ENCODE results near the gene TNNT3. TPM values are rescaled to one million over a fixed set of nuclear protein-coding genes. Genes with fewer than 3 reads are reported as not detected.

TNNT3 gene
- total and polyA plus RNA-seq, 2 experiments from 2014 or later = not detected

- Histone ChIP-seq H3K9me3 (ENCODE audit: low read depth) (no peaks in the 10 kb centered on the region), H4K20me1 (ENCODE audit: insufficient read depth) (no peaks in the 10 kb centered on the region), H3K79me2 (ENCODE audit: insufficient read depth) (no peaks in the 10 kb centered on the region), H3K9ac (no peak overlapping the region), H3K27ac (no peak overlapping the region), H3F3A (ENCODE audit: insufficient read depth) (no peaks in the 10 kb centered on the region), H3K4me2 (ENCODE audit: unreplicated experiment) (no peak overlapping the region), H3K4me3 (no peak overlapping the region), H3K4me1 (ENCODE audit: insufficient read depth) (no peaks in the 10 kb centered on the region), H3K36me3 (ENCODE audit: low read depth) (no peaks in the 10 kb centered on the region), H3K9me2 (ENCODE audit: insufficient read depth) (no peaks in the 10 kb centered on the region), H3K27me3 (replicated peaks; ENCODE audit: insufficient read depth) (0 out of 2 replicates have a peak, but pooled peaks cover 4% of the 10 kb centered on the region), H2AFZ (no peak overlapping the region)
- TF ChIP-seq EZH2 (IDR thresholded peaks at IDR 0.05; ENCODE audit: insufficient read depth, poor library complexity, severe bottlenecking) = no peak
- TF ChIP-seq EZH2phosphoT487 (IDR thresholded peaks at IDR 0.05; ENCODE audit: insufficient read depth, low read depth) = no peak
- no peak for DNase-seq
- in situ Hi-C loops (cut with MboI) = no loop called here
- 58 to 63% methylated on average over 18 to 28 of the region's 28 CpGs for WGBS, 2 experiments (ENCODE audit: low coverage in 1 of 2, low lambda C conversion rate in 2 of 2, missing lambda C conversion rate in 2 of 2)
These were observed 7.7 kb downstream of the TNNT3 start for GRCh38 chr11:1927026-1927847.

GRCh38 chr11:1927848-1928469 lies 8.5 kb downstream of the TNNT3 start:
- Histone ChIP-seq H3K27me3 (replicated peaks; ENCODE audit: insufficient read depth) (0 out of 2 replicates have a peak, but pooled peaks cover 4% of the 10 kb centered on the region), H3K27ac (no peak overlapping the region), H3K9me2 (ENCODE audit: insufficient read depth) (no peaks in the 10 kb centered on the region), H4K20me1 (ENCODE audit: insufficient read depth) (no peaks in the 10 kb centered on the region), H3K4me3 (no peak overlapping the region), H3K4me2 (ENCODE audit: unreplicated experiment) (no peak overlapping the region), H3K36me3 (ENCODE audit: low read depth) (no peaks in the 10 kb centered on the region), H3K9ac (no peak overlapping the region), H3K79me2 (ENCODE audit: insufficient read depth) (no peaks in the 10 kb centered on the region), H3K4me1 (ENCODE audit: insufficient read depth) (no peaks in the 10 kb centered on the region), H3F3A (ENCODE audit: insufficient read depth) (no peaks in the 10 kb centered on the region), H3K9me3 (ENCODE audit: low read depth) (no peaks in the 10 kb centered on the region), H2AFZ (no peak overlapping the region)
- TF ChIP-seq EZH2 (IDR thresholded peaks at IDR 0.05; ENCODE audit: insufficient read depth, poor library complexity, severe bottlenecking) (no peak), EZH2phosphoT487 (IDR thresholded peaks at IDR 0.05; ENCODE audit: insufficient read depth, low read depth) (no peak)
- in situ Hi-C loops (cut with MboI) = no loop called here
- DNase-seq = no peak
- WGBS, 2 experiments (ENCODE audit: low coverage in 1 of 2, low lambda C conversion rate in 2 of 2, missing lambda C conversion rate in 2 of 2) = 70 to 75% methylated on average over 15 to 18 of the region's 20 CpGs

GRCh38 chr11:1928470-1928890 lies 9.0 kb downstream of the TNNT3 start:
- in situ Hi-C loops (cut with MboI) = no loop called here
- Histone ChIP-seq H3K9me2 (ENCODE audit: insufficient read depth) (no peaks in the 10 kb centered on the region), H3K4me3 (no peak overlapping the region), H3K27ac (no peak overlapping the region), H4K20me1 (ENCODE audit: insufficient read depth) (no peaks in the 10 kb centered on the region), H2AFZ (no peak overlapping the region), H3K4me2 (ENCODE audit: unreplicated experiment) (no peak overlapping the region), H3K9me3 (ENCODE audit: low read depth) (no peaks in the 10 kb centered on the region), H3F3A (ENCODE audit: insufficient read depth) (no peaks in the 10 kb centered on the region), H3K79me2 (ENCODE audit: insufficient read depth) (no peaks in the 10 kb centered on the region), H3K9ac (no peak overlapping the region), H3K36me3 (ENCODE audit: low read depth) (no peaks in the 10 kb centered on the region), H3K27me3 (replicated peaks; ENCODE audit: insufficient read depth) (0 out of 2 replicates have a peak, but pooled peaks cover 4% of the 10 kb centered on the region), H3K4me1 (ENCODE audit: insufficient read depth) (no peaks in the 10 kb centered on the region)
- no peak for DNase-seq
- TF ChIP-seq EZH2phosphoT487 (IDR thresholded peaks at IDR 0.05; ENCODE audit: insufficient read depth, low read depth) = no peak
- TF ChIP-seq EZH2 (IDR thresholded peaks at IDR 0.05; ENCODE audit: insufficient read depth, poor library complexity, severe bottlenecking) = no peak
- WGBS, 2 experiments (ENCODE audit: low coverage in 1 of 2, low lambda C conversion rate in 2 of 2, missing lambda C conversion rate in 2 of 2) = 80 to 81% methylated on average over 13 of the region's 13 CpGs

GRCh38 chr11:1928891-1929541 lies 9.5 kb downstream of the TNNT3 start:
- WGBS, 2 experiments (ENCODE audit: low coverage in 1 of 2, low lambda C conversion rate in 2 of 2, missing lambda C conversion rate in 2 of 2) = 84 to 89% methylated on average over 20 to 35 of the region's 35 CpGs
- H3K9ac ChIP-seq = no peak overlapping the region
- no peaks in the 10 kb centered on the region for H3F3A ChIP-seq (ENCODE audit: insufficient read depth)
- no peaks in the 10 kb centered on the region for H3K9me3 ChIP-seq (ENCODE audit: low read depth)
- H3K9me2 ChIP-seq (ENCODE audit: insufficient read depth) = no peaks in the 10 kb centered on the region
- no peaks in the 10 kb centered on the region for H4K20me1 ChIP-seq (ENCODE audit: insufficient read depth)
- H3K4me3 ChIP-seq = no peak overlapping the region
- H2AFZ ChIP-seq = no peak overlapping the region
- in situ Hi-C loops (cut with MboI) = no loop called here
- no peaks in the 10 kb centered on the region for H3K4me1 ChIP-seq (ENCODE audit: insufficient read depth)
- no peak overlapping the region for H3K27ac ChIP-seq
- H3K4me2 ChIP-seq (ENCODE audit: unreplicated experiment) = no peak overlapping the region
- H3K79me2 ChIP-seq (ENCODE audit: insufficient read depth) = no peaks in the 10 kb centered on the region
- no peak for TF ChIP-seq EZH2phosphoT487 (IDR thresholded peaks at IDR 0.05; ENCODE audit: insufficient read depth, low read depth)
- TF ChIP-seq EZH2 (IDR thresholded peaks at IDR 0.05; ENCODE audit: insufficient read depth, poor library complexity, severe bottlenecking) = no peak
- no peaks in the 10 kb centered on the region for H3K36me3 ChIP-seq (ENCODE audit: low read depth)
- 0 out of 2 replicates have a peak, but pooled peaks cover 4% of the 10 kb centered on the region for H3K27me3 ChIP-seq (replicated peaks; ENCODE audit: insufficient read depth)
- DNase-seq = no peak
